Esophagus (tissue), 2 donors: ENCODE measurements around the gene GSN. TPM values are rescaled to one million over a fixed set of nuclear protein-coding genes. Genes with fewer than 3 reads are reported as not detected.

ENCODE experiments used
- H3K27ac ChIP-seq, 2 donors: one replicate each; pipeline ENCODE4 v1.5.1; 2013; ENCODE audit warnings: low read depth in 2 of 2, mild to moderate bottlenecking in 2 of 2, inconsistent platforms in 1 of 2, low read length in 1 of 2, moderate library complexity in 1 of 2
- H3K27me3 ChIP-seq, 2 donors: one replicate each; pipeline ENCODE4 v1.6.1; 2013; ENCODE audit warnings: low read length in 2 of 2, control low read depth in 1 of 2, mild to moderate bottlenecking in 1 of 2; ENCODE audit not compliant: insufficient read depth in 2 of 2, control insufficient read depth in 1 of 2
- H3K36me3 ChIP-seq, 2 donors: one replicate each; pipeline ENCODE4 v1.6.1; 2013; ENCODE audit warnings: low read length in 1 of 2; ENCODE audit not compliant: control insufficient read depth in 2 of 2, insufficient read depth in 2 of 2
- H3K4me1 ChIP-seq, 2 donors: one replicate each; pipeline ENCODE4 v1.6.1; 2013; ENCODE audit warnings: low read length in 1 of 2; ENCODE audit not compliant: control insufficient read depth in 2 of 2, insufficient read depth in 2 of 2
- H3K4me3 ChIP-seq, 2 donors: one replicate each; pipeline ENCODE4 v1.5.1; 2013; ENCODE audit warnings: low read length in 2 of 2, mild to moderate bottlenecking in 2 of 2, low read depth in 1 of 2, moderate library complexity in 1 of 2
- H3K9me3 ChIP-seq, 2 donors: one replicate each; pipeline ENCODE4 v1.6.1; 2013; ENCODE audit warnings: mild to moderate bottlenecking in 2 of 2, low read depth in 1 of 2, low read length in 1 of 2, moderate library complexity in 1 of 2; ENCODE audit not compliant: control insufficient read depth in 2 of 2, insufficient read depth in 1 of 2
- WGBS, 2 donors: extraction: QIAGEN DNeasy Blood & Tissue Kit; methylation state at CpG; one replicate each; pipeline ENCODE4 v1.1.7; 2013; 5-methylcytosine and 5-hydroxymethylcytosine counted together
- polyA plus RNA-seq, 2 donors: library from polyadenylated mRNA; stranded (reverse); fragments of 200-250 nt; gene quantifications; one replicate each; pipeline ENCODE4 v1.2.3, GENCODE V29; 2013
- donor health status: healthy with polysubstance abuse.
- donor health status: Bipolar disorder and iron deficiency.

GSN gene
- polyA plus RNA-seq, 2 donors: 198 to 418 TPM

DNA sequence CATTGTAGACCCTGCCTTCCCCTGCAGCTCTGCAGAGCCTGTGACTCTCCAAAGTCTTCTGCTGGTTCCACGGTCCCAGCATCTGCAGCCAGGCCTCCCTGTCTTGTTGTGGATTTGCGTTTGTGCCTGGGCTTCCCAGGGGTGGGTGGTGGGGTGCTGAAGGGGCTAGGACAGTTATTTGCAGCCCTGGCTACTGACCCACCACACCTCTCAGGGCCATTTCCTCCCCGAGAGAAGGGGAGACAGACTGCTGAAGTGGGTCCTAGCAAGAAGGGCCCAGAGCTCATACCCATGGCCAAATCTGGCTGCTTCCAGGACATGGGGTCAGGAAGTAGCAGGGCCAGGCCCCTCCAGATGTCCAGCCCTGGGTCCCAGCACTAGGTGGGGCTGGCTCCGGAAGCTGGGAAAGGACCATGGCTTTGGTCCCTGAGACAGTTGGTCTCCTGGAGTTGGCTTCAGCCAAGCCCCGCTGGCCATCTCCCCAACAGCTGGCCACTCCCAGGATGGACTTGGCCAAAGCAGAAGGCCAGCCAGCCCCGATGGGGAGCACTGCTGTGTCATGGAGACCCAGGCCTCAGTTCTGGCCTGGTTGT lies 26.3 kb downstream of the GSN start:
- H3K4me1 ChIP-seq: peaks cover 16 to 22% of the 10 kb centered on the region in 2 donors
- H3K36me3 ChIP-seq: no peaks in the 10 kb centered on the region
- no peak overlapping the region for H3K4me3 ChIP-seq
- no peaks in the 10 kb centered on the region for H3K9me3 ChIP-seq
- peak overlapping the region; percentile 88 to 94 for H3K27ac ChIP-seq
- no peaks in the 10 kb centered on the region for H3K27me3 ChIP-seq
- 69 to 81% methylated on average over 6 of the region's 6 CpGs for WGBS, 2 donors

DNA sequence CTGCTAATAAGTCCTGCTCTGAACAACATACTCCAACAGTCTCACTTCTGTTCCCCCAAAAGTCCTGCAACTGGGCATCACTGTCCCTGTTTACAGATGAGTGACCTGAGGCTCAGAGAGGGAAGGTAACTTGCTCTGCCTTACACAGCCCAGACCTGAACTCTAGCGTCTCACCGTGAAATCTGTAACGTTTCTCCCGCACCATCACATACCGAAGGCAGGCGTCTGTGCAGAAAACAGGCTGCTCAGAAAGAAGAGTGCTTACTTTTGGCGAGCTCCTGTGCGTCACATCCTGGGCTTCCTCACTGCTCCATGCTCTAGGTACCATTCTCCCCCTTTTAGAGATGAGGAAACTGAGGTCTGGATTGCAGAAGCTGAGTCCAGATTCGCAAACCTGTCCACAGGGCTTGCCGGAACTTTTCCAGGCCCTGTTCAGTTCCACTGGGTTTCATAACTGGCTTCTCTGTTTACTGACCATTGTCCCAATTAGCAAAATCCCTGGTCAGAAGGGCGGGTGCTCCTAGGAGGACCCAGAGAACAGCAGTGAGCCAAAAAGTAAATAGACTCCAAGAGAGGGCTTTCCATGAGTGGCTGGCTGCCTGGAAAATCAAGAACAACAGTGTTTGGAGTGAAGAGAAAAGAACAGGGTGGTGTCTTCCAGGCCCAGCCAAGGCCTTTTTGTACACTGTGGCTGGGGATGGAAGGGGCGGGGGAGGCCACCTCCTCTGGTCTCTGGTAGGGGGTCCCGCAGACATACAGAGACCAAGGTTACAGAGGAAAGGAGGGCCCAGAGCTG lies 27.1 kb downstream of the GSN start:
- 76 to 78% methylated on average over 13 of the region's 13 CpGs for WGBS, 2 donors
- H3K9me3 ChIP-seq: no peaks in the 10 kb centered on the region
- H3K4me1 ChIP-seq: peaks cover 14 to 16% of the 10 kb centered on the region in 2 donors
- H3K36me3 ChIP-seq: no peaks in the 10 kb centered on the region
- H3K27me3 ChIP-seq: no peaks in the 10 kb centered on the region
- no peak overlapping the region for H3K4me3 ChIP-seq
- H3K27ac ChIP-seq: peak overlapping the region; percentile 88 to 94

DNA sequence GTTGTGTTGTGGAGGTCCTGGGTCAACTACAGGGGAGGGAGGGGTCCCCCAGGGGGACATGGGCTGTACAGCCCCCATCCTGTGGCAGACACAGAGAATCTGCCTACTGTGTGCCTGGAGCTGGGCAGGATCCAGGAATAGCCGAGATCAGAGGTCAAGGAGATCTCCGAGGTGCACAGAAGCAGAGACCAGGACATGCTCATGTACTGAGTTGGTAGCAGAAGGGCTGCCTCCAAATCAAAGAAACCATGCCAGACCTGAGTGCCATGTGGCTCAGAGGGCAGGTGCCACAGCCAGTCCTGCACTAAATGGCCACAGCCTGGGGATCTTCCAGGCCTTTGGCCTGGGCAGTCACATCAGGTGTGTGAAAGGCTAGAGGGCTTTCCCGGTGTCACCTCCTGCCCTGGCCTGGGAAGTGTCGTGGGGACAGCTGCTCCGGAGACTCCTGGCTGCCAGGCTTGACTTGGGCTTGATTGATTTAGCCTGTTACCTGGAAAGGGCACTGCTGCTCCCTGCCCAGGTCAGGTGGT lies 27.8 kb downstream of the GSN start:
- H3K9me3 ChIP-seq: no peaks in the 10 kb centered on the region
- no peaks in the 10 kb centered on the region for H3K36me3 ChIP-seq
- no peaks in the 10 kb centered on the region for H3K27me3 ChIP-seq
- peak overlapping the region; percentile 88 to 94 for H3K27ac ChIP-seq
- peaks cover 13 to 20% of the 10 kb centered on the region in 2 donors for H3K4me1 ChIP-seq
- H3K4me3 ChIP-seq: no peak overlapping the region
- 67 to 73% methylated on average over 5 of the region's 5 CpGs for WGBS, 2 donors

DNA sequence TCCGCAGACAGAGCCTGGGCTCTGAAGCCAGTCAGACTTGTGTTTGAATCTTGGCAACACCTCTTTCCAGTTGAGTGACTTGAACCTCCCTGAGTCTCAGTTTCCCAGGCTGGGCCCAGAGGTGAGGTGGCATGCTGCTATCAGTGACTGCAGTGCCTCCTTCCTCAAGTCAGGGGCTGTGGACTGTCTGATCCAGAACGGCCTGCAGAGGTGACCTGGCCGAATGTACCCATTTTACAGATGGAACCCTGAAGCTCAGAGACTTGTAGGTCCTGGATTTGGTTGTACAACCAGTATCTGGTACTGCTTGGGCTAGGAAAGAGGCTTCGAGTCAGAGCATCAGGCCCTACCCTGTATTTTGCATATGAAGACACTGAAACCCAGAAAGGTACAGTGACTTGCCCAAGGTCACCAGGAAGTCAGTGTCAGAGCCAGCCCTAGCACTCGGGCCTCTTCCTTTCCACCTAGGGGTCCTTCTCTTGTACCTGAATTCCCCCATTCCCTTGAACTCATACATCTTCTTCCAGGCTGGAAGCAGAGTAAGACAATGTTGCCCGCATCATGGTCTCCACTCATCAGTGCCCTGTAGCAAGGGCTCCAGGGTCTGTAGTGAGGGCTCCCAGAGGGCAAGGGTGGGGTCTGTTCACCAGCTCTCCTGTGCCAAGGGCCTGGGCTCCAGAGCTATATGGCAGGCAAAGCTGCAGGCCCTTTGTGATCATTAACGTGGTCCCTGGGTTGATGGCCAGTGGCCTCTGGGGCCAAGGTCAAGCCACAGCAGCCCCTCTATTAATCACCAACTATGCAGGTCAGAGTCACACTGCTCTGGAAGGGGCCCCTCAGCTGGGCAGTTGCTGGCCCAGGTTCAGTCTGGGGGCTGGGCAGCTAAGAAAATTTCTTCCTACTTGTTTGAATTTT lies 28.5 kb downstream of the GSN start:
- Histone ChIP-seq H3K4me1 (peaks cover 15 to 20% of the 10 kb centered on the region in 2 donors), H3K4me3 (no peak overlapping the region), H3K27ac (peak overlapping the region; percentile 88 to 94), H3K36me3 (no peaks in the 10 kb centered on the region), H3K9me3 (no peaks in the 10 kb centered on the region), H3K27me3 (no peaks in the 10 kb centered on the region)
- 72 to 75% methylated on average over 7 of the region's 7 CpGs for WGBS, 2 donors

DNA sequence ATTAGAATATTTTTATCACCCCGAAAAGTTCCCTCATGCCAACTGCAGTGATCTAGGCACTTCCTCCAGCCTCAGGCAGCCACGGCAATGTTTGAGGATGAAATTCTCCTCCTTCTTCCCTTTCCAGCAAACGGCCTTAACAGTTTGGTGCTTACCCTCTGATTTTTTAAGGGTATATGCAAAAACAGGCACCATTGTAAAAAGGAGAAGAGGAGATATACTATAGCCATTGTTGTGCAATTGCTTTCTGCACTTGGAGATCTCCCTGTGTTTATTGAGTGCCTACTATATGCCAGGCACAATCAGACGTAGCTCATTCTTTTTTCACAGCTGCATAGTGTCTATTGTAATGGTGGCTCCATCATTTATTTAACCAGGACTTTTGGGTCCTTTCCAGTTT lies 29.4 kb downstream of the GSN start:
- peak overlapping the region in 1 of 2 donors; percentile 16 for H3K27ac ChIP-seq
- H3K9me3 ChIP-seq: no peaks in the 10 kb centered on the region
- no peak overlapping the region for H3K4me3 ChIP-seq
- H3K27me3 ChIP-seq: no peaks in the 10 kb centered on the region
- H3K36me3 ChIP-seq: peaks cover 0 to 7% of the 10 kb centered on the region in 2 donors
- 34 to 52% methylated on average over 4 of the region's 4 CpGs for WGBS, 2 donors
- peaks cover 22 to 24% of the 10 kb centered on the region in 2 donors for H3K4me1 ChIP-seq

DNA sequence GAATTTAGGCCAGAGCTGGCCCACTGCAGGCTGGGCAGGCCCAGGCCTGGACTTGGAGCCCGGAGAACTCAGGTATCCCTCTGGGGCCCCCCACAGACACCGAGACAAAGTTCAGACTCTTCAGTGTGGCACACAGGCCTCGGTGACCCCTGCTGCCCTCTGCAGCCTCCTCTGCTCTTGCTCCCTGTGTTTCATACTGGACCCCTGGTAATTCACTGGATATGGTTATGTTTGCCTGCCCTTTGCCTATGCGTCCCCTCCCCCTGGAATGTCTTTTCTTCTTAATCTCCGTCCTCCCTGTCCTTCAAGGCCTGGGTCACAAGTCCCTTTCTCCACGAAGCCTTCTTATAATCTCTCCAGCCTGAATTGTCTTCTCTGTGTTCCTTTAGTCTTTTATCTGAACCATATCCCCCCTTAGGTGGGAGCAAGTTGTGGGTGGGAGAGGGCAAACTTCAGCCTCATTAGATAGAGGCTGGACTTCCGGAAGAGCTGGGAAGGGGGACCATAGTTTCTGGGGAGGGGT lies 30.1 kb downstream of the GSN start:
- Histone ChIP-seq H3K27ac (peak overlapping the region; percentile 83 to 91), H3K4me1 (peaks cover 25 to 31% of the 10 kb centered on the region in 2 donors), H3K27me3 (no peaks in the 10 kb centered on the region), H3K4me3 (no peak overlapping the region), H3K36me3 (peaks cover 3 to 14% of the 10 kb centered on the region in 2 donors), H3K9me3 (no peaks in the 10 kb centered on the region)
- 78 to 80% methylated on average over 7 of the region's 7 CpGs for WGBS, 2 donors

DNA sequence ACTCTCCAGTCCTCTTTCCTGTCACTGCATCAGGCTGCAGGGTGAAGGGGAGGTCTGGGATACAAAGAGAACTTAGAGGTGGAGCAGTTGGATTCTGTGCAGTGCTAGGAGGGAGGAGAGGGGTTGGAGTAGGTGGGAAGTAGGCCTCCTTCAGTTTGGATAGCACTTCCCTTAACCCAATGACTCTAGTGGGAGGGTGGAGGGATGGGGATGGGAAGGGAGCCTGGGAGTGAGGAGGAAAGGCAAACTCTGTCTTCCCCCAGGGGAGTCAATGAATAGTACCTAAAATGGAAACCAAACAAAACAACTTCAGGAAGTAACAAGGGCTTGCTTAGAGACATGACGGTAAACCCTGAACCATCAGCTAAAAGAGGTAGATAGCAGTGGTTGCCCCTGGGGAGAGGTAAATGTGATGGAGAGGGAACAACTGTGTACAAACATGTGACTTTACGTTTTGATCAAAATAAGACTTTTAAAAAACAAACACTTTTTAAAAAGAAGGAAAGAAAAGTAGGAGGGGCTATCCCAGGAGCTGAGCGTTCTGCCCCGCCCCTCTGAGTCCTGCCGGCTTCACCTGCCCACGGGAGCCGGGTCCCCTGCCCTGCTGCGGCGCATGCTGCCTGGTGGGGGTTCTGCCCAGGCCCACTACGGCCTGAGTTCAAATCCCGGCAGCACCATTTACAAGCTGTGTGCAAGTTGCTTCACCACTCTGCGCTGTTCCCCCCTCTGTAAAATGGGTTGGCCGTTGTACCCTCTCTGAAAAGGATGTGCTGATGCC lies 30.9 kb downstream of the GSN start:
- H3K36me3 ChIP-seq: peaks cover 3 to 19% of the 10 kb centered on the region in 2 donors
- H3K27ac ChIP-seq: peak overlapping the region; percentile 83 to 91
- no peaks in the 10 kb centered on the region for H3K27me3 ChIP-seq
- peak overlapping the region; percentile 60 to 72 for H3K4me3 ChIP-seq
- peaks cover 25 to 38% of the 10 kb centered on the region in 2 donors for H3K4me1 ChIP-seq
- 20 to 29% methylated on average over 13 of the region's 13 CpGs for WGBS, 2 donors
- no peaks in the 10 kb centered on the region for H3K9me3 ChIP-seq

DNA sequence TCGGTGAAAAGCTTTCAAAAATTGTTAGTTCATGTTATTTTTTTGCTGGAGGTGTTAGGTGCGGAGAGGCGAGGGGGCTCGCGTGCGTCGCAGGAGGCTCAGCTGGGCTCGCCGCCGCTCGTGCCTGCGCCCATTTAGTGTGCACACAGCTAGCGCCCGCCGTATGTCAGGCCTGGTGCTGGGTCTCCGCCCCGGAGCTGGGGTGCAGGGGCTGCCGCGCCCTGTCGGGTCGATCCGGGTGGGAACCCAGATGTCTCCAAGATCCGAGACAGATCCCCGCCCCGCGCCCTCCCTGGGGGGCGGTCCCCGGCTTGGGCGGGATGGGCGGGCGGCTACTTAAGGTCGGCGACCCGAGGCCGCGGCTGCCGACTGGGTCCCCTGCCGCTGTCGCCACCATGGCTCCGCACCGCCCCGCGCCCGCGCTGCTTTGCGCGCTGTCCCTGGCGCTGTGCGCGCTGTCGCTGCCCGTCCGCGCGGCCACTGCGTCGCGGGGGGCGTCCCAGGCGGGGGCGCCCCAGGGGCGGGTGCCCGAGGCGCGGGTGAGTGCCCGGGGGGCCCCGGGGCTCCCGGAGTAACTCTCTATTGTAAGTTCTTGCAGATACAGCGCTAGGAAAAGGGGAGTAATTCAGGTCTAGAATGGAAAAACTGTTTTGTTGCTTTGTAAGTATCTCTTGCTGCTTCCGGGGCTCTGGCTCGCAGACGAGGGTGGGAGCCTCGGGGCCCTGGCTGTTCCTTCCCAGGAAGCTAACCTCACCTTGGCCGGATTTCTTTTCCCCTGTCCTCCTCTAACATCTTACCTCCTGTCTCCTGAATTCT lies 31.7 kb downstream of the GSN start:
- Histone ChIP-seq H3K4me1 (peaks cover 25 to 42% of the 10 kb centered on the region in 2 donors), H3K27ac (peak overlapping the region; percentile 83 to 91), H3K4me3 (peak overlapping the region; percentile 60 to 72), H3K9me3 (no peaks in the 10 kb centered on the region), H3K27me3 (no peaks in the 10 kb centered on the region), H3K36me3 (peaks cover 6 to 25% of the 10 kb centered on the region in 2 donors)
- 2% methylated on average over 69 to 74 of the region's 74 CpGs for WGBS, 2 donors
